ENCODE data around the gene GTF2IRD1. TPM values are rescaled to one million over a fixed set of nuclear protein-coding genes. Genes with fewer than 3 reads are reported as not detected.

Gene GTF2IRD1
- total and polyA plus RNA-seq, 2 of the 13 experiments (the other 11 are each of a cell fraction or from before 2014, with no cell fraction given), result 16.5 to 26.7 TPM

GRCh38 chr7:74417419-74417971, 36.2 kb upstream of the GTF2IRD1 start (continued):
- no peak for TF ChIP-seq CSRNP1 (CRISPR knock-in tag; IDR thresholded peaks at IDR 0.05)
- no peak for TF ChIP-seq DZIP1 (CRISPR knock-in tag; IDR thresholded peaks at IDR 0.05)
- no peak for TF ChIP-seq ZBTB33 (CRISPR knock-in tag; IDR thresholded peaks at IDR 0.05)
- no peak for TF ChIP-seq ZNF232 (CRISPR knock-in tag; IDR thresholded peaks at IDR 0.05; ENCODE audit: borderline replicate concordance)
- TF ChIP-seq ZNF512B (CRISPR knock-in tag; IDR thresholded peaks at IDR 0.05; ENCODE audit: borderline replicate concordance), result peak; percentile 85; the same call in 1 of the 2 replicates
- no peak for TF ChIP-seq HMG20A (CRISPR knock-in tag; IDR thresholded peaks at IDR 0.05; ENCODE audit: borderline replicate concordance)
- TF ChIP-seq ASH2L (IDR thresholded peaks at IDR 0.05; ENCODE audit: insufficient read length, low read depth, low read length), result no peak
- no peak for TF ChIP-seq KLF11 (CRISPR knock-in tag; IDR thresholded peaks at IDR 0.05)
- TF ChIP-seq ZNF609 (CRISPR knock-in tag; IDR thresholded peaks at IDR 0.05; ENCODE audit: borderline replicate concordance), result no peak
- no peak for TF ChIP-seq ZSCAN21 (CRISPR knock-in tag; IDR thresholded peaks at IDR 0.05; ENCODE audit: borderline replicate concordance)
- TF ChIP-seq HNRNPK (IDR thresholded peaks at IDR 0.05; ENCODE audit: low read depth, low read length, poor library complexity, severe bottlenecking), result no peak
- TF ChIP-seq MTA3 (CRISPR knock-in tag; IDR thresholded peaks at IDR 0.05), result no peak
- no peak for TF ChIP-seq KDM1A (CRISPR knock-in tag; IDR thresholded peaks at IDR 0.05)
- no peak for TF ChIP-seq TBX3 (IDR thresholded peaks at IDR 0.05; ENCODE audit: borderline replicate concordance)
- TF ChIP-seq CEBPG (CRISPR knock-in tag; IDR thresholded peaks at IDR 0.05), result 0 out of 2 replicates have a peak, but pooled peaks have one; percentile 10
